CD4-positive, alpha-beta T cell treated with Interferon alpha-2 for 1 hour (primary cell): Measurements from ENCODE around the gene ANXA7.
A peak's percentile ranks its signal among the peaks of the same experiment; 100 is the strongest.

Source experiments
- DNase-seq, 2 donors: peaks; one replicate each; pipeline ENCODE4 v3.0.0-alpha.2; 2020 to 2022

ANXA7 gene

GRCh38 chr10:73413528-73414229 is at the start of gene ANXA7:
Gene ANXA7 (minus strand): TSS chr10:73414058. CDS start chr10:73400856, 13,202 bp downstream.
- DNase-seq = peak; percentile 91 to 93

- DNase-seq = no peak
Measured at GRCh38 chr10:73460897-73461296, 47.0 kb upstream of the ANXA7 start.

- DNase-seq = no peak
Measured at GRCh38 chr10:73459683-73460314, 45.9 kb upstream of the ANXA7 start.

- no peak for DNase-seq
Measured at GRCh38 chr10:73456187-73456890, 42.5 kb upstream of the ANXA7 start.

GRCh38 chr10:73449113-73449512 is 35.3 kb upstream of the ANXA7 start:
- DNase-seq = no peak

GRCh38 chr10:73448384-73448783 is 34.5 kb upstream of the ANXA7 start:
- no peak for DNase-seq

GRCh38 chr10:73446926-73447325 is 33.1 kb upstream of the ANXA7 start:
- no peak for DNase-seq

- no peak for DNase-seq
Measured at GRCh38 chr10:73444457-73444856, 30.6 kb upstream of the ANXA7 start.

GRCh38 chr10:73439605-73440312 is 25.9 kb upstream of the ANXA7 start:
- no peak for DNase-seq

- no peak for DNase-seq
Measured at GRCh38 chr10:73439055-73439454, 25.2 kb upstream of the ANXA7 start.

GRCh38 chr10:73433538-73433867 is 19.6 kb upstream of the ANXA7 start, which contains the start of gene MSS51:
Gene MSS51 (minus strand): TSS chr10:73433561. CDS start chr10:73428284, 5,277 bp downstream.
- DNase-seq = no peak

- no peak for DNase-seq
Measured at GRCh38 chr10:73432646-73433537, 19.0 kb upstream of the ANXA7 start.

GRCh38 chr10:73426318-73426717 is 12.5 kb upstream of the ANXA7 start:
- DNase-seq = no peak

GRCh38 chr10:73424478-73424877 is 10.6 kb upstream of the ANXA7 start:
- DNase-seq = no peak

- no peak for DNase-seq
Measured at GRCh38 chr10:73423309-73423708, 9.5 kb upstream of the ANXA7 start.

- no peak for DNase-seq
Measured at GRCh38 chr10:73416571-73416970, 2.7 kb upstream of the ANXA7 start.

- DNase-seq = peak in 1 of 2 donors; percentile 9
Measured at GRCh38 chr10:73414230-73414945, 530 bp upstream of the ANXA7 start.

GRCh38 chr10:73413108-73413527 is 740 bp downstream of the ANXA7 start:
- peak; percentile 43 to 65 for DNase-seq

GRCh38 chr10:73410897-73411296 is 3.0 kb downstream of the ANXA7 start:
- DNase-seq = no peak

GRCh38 chr10:73408978-73409521 is 4.8 kb downstream of the ANXA7 start:
- DNase-seq = no peak

- DNase-seq = no peak
Measured at GRCh38 chr10:73408061-73408460, 5.8 kb downstream of the ANXA7 start.
